HL-60 (cell line): ENCODE data around the gene GHRH.

Experiments used
- DNase-seq, 2 experiments: peaks; one replicate each; pipeline ENCODE4 v3.0.0-alpha.2; 2010 to 2020; ENCODE audit warnings: low read depth in 1 of 2, low spot score in 1 of 2
- H3K27ac ChIP-seq: fragments of 250-450 bp; sonication (Bioruptor Pico); replicated peaks from 2 replicates; pipeline ENCODE4 v1.5.1; 2020; ENCODE audit warnings: mild to moderate bottlenecking, moderate library complexity
- H3K27me3 ChIP-seq: fragments of 250-450 bp; sonication (Bioruptor Pico); 2 replicates; pipeline ENCODE4 v1.5.1; 2021; ENCODE audit warnings: mild to moderate bottlenecking, moderate library complexity; ENCODE audit not compliant: insufficient read depth, poor library complexity, severe bottlenecking
- H3K4me3 ChIP-seq: replicated peaks from 2 replicates; pipeline ENCODE4 v1.5.1; 2011; ENCODE audit warnings: mild to moderate bottlenecking, control low read depth, low read length; ENCODE audit not compliant: insufficient read depth
- GABPA ChIP-seq: IDR thresholded peaks from 2 replicates; pipeline ENCODE4 v1.6.1; 2012; ENCODE audit warnings: low read depth
- POLR2AphosphoS5 ChIP-seq: IDR thresholded peaks from 2 replicates; pipeline ENCODE4 v1.6.1; 2012; ENCODE audit warnings: low read depth
- SPI1 ChIP-seq: IDR thresholded peaks from 2 replicates; pipeline ENCODE4 v1.6.1; 2012; ENCODE audit warnings: low read depth, mild to moderate bottlenecking, borderline replicate concordance
- TF ChIP-seq, protein P1 (sequence below): IDR thresholded peaks from 2 replicates; pipeline ENCODE4 v1.6.1; 2012; ENCODE audit warnings: low read depth; ENCODE audit not compliant: insufficient replicate concordance
- TF ChIP-seq, protein P2 (sequence below): IDR thresholded peaks from one replicate; pipeline ENCODE4 v1.5.1; 2011; ENCODE audit warnings: low read length, control low read depth, inconsistent platforms; ENCODE audit not compliant: insufficient read depth

GHRH gene

DNA sequence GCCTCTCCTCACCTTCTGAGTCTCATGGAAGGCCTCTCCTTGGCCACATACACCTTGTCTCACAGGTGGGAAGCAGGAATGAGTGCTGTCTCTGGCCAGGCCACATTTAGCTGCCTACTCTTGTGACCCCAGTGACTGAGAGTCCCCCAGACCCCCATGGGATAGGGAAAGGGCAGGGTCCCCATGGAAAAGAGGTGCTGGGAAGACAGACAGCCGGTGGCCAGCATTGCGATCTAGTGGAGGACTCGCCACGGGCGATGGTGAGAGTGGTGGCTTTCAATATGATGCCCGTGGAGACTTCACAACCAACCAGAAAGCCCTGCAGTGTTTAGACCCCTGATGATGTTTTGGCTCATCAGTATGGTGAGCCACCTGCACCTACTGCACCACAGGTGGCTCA, 47.7 kb upstream of the GHRH start:
- Histone ChIP-seq H3K27me3 (no peaks in the 10 kb centered on the region), H3K4me3 (no peak overlapping the region), H3K27ac (no peak overlapping the region)
- TF ChIP-seq, protein P1, sequence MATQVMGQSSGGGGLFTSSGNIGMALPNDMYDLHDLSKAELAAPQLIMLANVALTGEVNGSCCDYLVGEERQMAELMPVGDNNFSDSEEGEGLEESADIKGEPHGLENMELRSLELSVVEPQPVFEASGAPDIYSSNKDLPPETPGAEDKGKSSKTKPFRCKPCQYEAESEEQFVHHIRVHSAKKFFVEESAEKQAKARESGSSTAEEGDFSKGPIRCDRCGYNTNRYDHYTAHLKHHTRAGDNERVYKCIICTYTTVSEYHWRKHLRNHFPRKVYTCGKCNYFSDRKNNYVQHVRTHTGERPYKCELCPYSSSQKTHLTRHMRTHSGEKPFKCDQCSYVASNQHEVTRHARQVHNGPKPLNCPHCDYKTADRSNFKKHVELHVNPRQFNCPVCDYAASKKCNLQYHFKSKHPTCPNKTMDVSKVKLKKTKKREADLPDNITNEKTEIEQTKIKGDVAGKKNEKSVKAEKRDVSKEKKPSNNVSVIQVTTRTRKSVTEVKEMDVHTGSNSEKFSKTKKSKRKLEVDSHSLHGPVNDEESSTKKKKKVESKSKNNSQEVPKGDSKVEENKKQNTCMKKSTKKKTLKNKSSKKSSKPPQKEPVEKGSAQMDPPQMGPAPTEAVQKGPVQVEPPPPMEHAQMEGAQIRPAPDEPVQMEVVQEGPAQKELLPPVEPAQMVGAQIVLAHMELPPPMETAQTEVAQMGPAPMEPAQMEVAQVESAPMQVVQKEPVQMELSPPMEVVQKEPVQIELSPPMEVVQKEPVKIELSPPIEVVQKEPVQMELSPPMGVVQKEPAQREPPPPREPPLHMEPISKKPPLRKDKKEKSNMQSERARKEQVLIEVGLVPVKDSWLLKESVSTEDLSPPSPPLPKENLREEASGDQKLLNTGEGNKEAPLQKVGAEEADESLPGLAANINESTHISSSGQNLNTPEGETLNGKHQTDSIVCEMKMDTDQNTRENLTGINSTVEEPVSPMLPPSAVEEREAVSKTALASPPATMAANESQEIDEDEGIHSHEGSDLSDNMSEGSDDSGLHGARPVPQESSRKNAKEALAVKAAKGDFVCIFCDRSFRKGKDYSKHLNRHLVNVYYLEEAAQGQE: no peak
- TF ChIP-seq SPI1 (no peak), POLR2AphosphoS5 (no peak), GABPA (no peak)
- DNase-seq: no peak

DNA sequence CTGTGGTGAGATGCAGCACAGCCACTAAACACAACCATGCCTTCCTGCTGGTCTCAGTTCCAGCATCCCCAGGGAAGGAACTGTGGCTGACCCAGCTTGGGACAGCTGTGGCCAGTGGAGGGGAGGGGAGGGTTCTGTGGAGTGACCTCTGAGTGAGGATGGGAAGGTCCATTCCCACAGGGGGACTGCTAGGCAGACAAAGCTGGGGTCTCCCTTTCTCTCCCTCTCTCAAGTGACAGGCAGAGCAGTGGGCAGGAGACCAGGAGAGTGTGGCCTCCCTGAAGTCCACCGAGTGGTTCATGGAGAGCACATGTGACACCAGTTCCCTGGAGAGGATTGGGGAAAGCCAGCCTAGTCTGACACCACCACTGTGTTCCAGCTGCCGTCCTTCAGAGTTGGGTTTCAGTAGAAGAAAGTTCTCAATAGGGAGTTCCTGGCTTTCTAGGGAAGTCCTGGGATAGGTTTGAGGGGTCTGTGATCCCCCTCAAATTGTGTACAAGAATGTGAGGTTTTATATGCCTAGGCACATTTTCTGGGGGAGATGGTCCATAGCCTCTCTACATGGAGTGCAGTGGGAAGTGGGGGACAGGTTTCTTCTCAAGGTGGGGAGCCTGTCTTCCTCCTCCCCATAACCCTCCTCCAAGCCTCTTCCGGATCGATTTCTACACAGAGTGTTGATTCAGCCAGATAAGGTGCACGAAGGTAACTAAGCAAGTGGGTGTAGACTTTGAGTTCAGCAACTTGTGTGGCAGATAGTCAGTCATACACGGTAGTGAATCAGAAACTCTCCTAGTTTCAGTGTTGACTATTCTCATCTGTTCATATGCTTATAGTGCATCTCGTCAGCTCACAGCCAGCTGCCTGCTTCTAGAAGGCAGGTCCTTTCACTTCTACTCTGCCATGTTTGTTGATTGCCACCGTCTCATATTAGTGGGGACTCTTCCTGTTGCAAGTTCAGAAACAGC, 46.8 kb upstream of the GHRH start:
- Histone ChIP-seq H3K4me3 (no peak overlapping the region), H3K27me3 (no peaks in the 10 kb centered on the region), H3K27ac (no peak overlapping the region)
- DNase-seq: no peak
- no peak for TF ChIP-seq SPI1
- no peak for TF ChIP-seq GABPA
- TF ChIP-seq, protein P2, sequence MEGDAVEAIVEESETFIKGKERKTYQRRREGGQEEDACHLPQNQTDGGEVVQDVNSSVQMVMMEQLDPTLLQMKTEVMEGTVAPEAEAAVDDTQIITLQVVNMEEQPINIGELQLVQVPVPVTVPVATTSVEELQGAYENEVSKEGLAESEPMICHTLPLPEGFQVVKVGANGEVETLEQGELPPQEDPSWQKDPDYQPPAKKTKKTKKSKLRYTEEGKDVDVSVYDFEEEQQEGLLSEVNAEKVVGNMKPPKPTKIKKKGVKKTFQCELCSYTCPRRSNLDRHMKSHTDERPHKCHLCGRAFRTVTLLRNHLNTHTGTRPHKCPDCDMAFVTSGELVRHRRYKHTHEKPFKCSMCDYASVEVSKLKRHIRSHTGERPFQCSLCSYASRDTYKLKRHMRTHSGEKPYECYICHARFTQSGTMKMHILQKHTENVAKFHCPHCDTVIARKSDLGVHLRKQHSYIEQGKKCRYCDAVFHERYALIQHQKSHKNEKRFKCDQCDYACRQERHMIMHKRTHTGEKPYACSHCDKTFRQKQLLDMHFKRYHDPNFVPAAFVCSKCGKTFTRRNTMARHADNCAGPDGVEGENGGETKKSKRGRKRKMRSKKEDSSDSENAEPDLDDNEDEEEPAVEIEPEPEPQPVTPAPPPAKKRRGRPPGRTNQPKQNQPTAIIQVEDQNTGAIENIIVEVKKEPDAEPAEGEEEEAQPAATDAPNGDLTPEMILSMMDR: no peak
- TF ChIP-seq, protein P1: no peak
- TF ChIP-seq POLR2AphosphoS5: no peak

DNA sequence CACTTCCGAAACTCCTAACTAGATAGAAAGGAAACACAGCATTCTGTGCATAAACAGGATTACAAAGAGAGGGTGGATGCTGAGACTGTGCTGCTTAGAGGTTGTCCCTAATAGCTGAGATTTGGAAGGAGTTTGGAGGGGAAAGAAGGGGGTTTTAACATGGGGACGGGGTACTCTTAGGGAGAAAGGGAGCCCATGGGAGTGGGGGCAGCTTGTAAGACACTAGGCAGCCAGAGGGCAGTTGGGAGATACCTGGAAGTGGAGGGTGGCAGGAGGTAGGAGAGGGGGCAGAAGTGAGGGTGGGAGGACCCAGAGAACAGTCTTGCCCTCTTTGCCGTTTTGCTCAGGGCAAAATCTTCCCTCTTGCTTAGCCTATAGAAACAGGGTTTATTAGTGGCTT, 44.2 kb upstream of the GHRH start:
- TF ChIP-seq, protein P2: no peak
- TF ChIP-seq POLR2AphosphoS5 (no peak), SPI1 (no peak), GABPA (no peak)
- TF ChIP-seq, protein P1: no peak
- no peak for DNase-seq
- no peak overlapping the region for H3K27ac ChIP-seq

More for the DNA sequence above, 44.2 kb upstream of the GHRH start:
- H3K4me3 ChIP-seq: no peak overlapping the region
- no peaks in the 10 kb centered on the region for H3K27me3 ChIP-seq
